A549 (cell line): Measurements from ENCODE around the gene KIF5C. TPM values are rescaled to one million over a fixed set of nuclear protein-coding genes. Genes with fewer than 3 reads are reported as not detected.
A peak's percentile ranks its signal among the peaks of the same experiment; 100 is the strongest.

Source experiments
- ATAC-seq, 2 experiments: fragments of 200-7000 bp in 1 of 2; fragments of >200 bp in 1 of 2; cut with Nextera tagmentation in 1 of 2; cut with Tn5 transposase in 1 of 2; 3 replicates each; pipeline versions ENCODE4 v1.8.0 to v1.9.1; 2018 to 2020; ENCODE audit warnings: mild to moderate bottlenecking in 1 of 2, moderate library complexity in 1 of 2
- CTCF ChIA-PET: fragments of 300-600 bp; sonication (Branson Sonifier 250); formaldehyde crosslinking; extraction: SDS; loops from one replicate; lab custom pipeline; 2021; ENCODE audit warnings: antibody characterized with exemption, inconsistent platforms; lab: Yijun Ruan, JAX
- POLR2A ChIA-PET: fragments of 350-600 bp; formaldehyde crosslinking; extraction: SDS; loops from one replicate; lab custom pipeline; 2021; ENCODE audit warnings: antibody characterized with exemption, inconsistent platforms; lab: Yijun Ruan, JAX
- DNase-seq, 2 experiments: peaks; one replicate each; pipeline versions ENCODE4 v3.0.0 to v3.0.0-alpha.2; 2011 to 2016; ENCODE audit warnings: low read depth in 1 of 2, low spot score in 1 of 2
- FAIRE-seq: peaks from 2 replicates; lab custom pipeline; 2011; peaks lifted over from hg19 to GRCh38; lab: Jason Lieb, UNC
- H3K27ac ChIP-seq, 2 experiments: fragments of >200 bp; sonication (Bioruptor Twin); formaldehyde crosslinking; 3 replicates each; pipeline ENCODE4 v1.5.1; 2016 to 2017
- H3K4me1 ChIP-seq: fragments of >200 bp; sonication (Bioruptor Twin); formaldehyde crosslinking; 3 replicates; pipeline ENCODE4 v1.6.1; 2016
- H3K4me2 ChIP-seq: fragments of >200 bp; sonication (Bioruptor Twin); formaldehyde crosslinking; 3 replicates; pipeline ENCODE4 v1.6.1; 2016
- H3K4me3 ChIP-seq: fragments of >200 bp; sonication (Bioruptor Twin); formaldehyde crosslinking; 3 replicates; pipeline ENCODE4 v1.5.1; 2016
- H3K9me3 ChIP-seq: fragments of >200 bp; sonication (Bioruptor Twin); formaldehyde crosslinking; 3 replicates; pipeline ENCODE4 v1.6.1; 2016
- EHF ChIP-seq: fragments of 250-450 bp; sonication (Bioruptor Pico); IDR thresholded peaks from 2 replicates; pipeline ENCODE4 v1.5.0; 2020; ENCODE audit warnings: mild to moderate bottlenecking
- EHMT2 ChIP-seq: fragments of 200-600 bp; sonication (generic); IDR thresholded peaks from 2 replicates; pipeline ENCODE4 v1.6.1; 2016; ENCODE audit warnings: antibody characterized with exemption, low read depth, mild to moderate bottlenecking, moderate library complexity
- EP300 ChIP-seq, 2 experiments: fragments of >200 bp; sonication (Bioruptor Twin); formaldehyde crosslinking; IDR thresholded peaks; 2 replicates in 1 of 2; 3 replicates in 1 of 2; pipeline ENCODE4 v1.6.1; 2016 to 2017
- FOSB ChIP-seq: fragments of 250-450 bp; sonication (Bioruptor Pico); IDR thresholded peaks from 2 replicates; pipeline ENCODE4 v1.5.0; 2020; ENCODE audit warnings: mild to moderate bottlenecking, moderate library complexity
- GATA3 ChIP-seq: IDR thresholded peaks from 2 replicates; pipeline ENCODE4 v1.6.1; 2012; ENCODE audit warnings: borderline replicate concordance
- HOXA7 ChIP-seq: fragments of 250-450 bp; sonication (Bioruptor Pico); IDR thresholded peaks from 2 replicates; pipeline ENCODE4 v1.5.0; 2020; ENCODE audit warnings: mild to moderate bottlenecking, moderate library complexity
- HOXB13 ChIP-seq: fragments of 250-450 bp; sonication (Bioruptor Pico); IDR thresholded peaks from 2 replicates; pipeline ENCODE4 v1.5.0; 2020; ENCODE audit warnings: low read depth, mild to moderate bottlenecking, moderate library complexity
- KDM1A ChIP-seq: fragments of 200-600 bp; sonication (generic); IDR thresholded peaks from 2 replicates; pipeline ENCODE4 v1.6.1; 2016; ENCODE audit warnings: low read depth, mild to moderate bottlenecking
- KDM5A ChIP-seq: fragments of 200-600 bp; sonication (generic); IDR thresholded peaks from 2 replicates; pipeline ENCODE4 v1.6.1; 2016; ENCODE audit warnings: antibody characterized with exemption, mild to moderate bottlenecking
- MAFK ChIP-seq: fragments of 450-650 bp; IDR thresholded peaks from 2 replicates; pipeline ENCODE4 v1.6.1; 2014; ENCODE audit not compliant: partially characterized antibody
- MYC ChIP-seq: IDR thresholded peaks from 2 replicates; pipeline ENCODE4 v1.6.1; 2012; ENCODE audit warnings: mild to moderate bottlenecking, inconsistent platforms, low read length, improper control_type of control experiment, borderline replicate concordance
- NFE2L2 ChIP-seq: fragments of 150-350 bp; conservative IDR thresholded peaks from 2 replicates; pipeline ENCODE4 v1.6.1; 2014; ENCODE audit warnings: low read length
- NPAS2 ChIP-seq: fragments of 250-450 bp; sonication (Bioruptor Pico); IDR thresholded peaks from 2 replicates; pipeline ENCODE4 v1.8.0; 2022; ENCODE audit warnings: mild to moderate bottlenecking, moderate library complexity, borderline replicate concordance
- POLR2A ChIP-seq: IDR thresholded peaks from 2 replicates; pipeline ENCODE4 v1.6.1; 2012; ENCODE audit warnings: mild to moderate bottlenecking, low read length
- RARB ChIP-seq: fragments of 250-450 bp; sonication (Bioruptor Pico); IDR thresholded peaks from 2 replicates; pipeline ENCODE4 v1.8.0; 2021; ENCODE audit warnings: mild to moderate bottlenecking, moderate library complexity
- RCOR1 ChIP-seq: fragments of 150-350 bp; IDR thresholded peaks from 2 replicates; pipeline ENCODE4 v1.6.1; 2014; ENCODE audit warnings: antibody characterized with exemption, low read length, low read depth
- RFX5 ChIP-seq: fragments of 450-650 bp; IDR thresholded peaks from 2 replicates; pipeline ENCODE4 v1.7.1; 2014; ENCODE audit warnings: antibody characterized with exemption, mild to moderate bottlenecking, moderate library complexity
- SREBF2 ChIP-seq: fragments of 450-650 bp; IDR thresholded peaks from 2 replicates; pipeline ENCODE4 v1.6.1; 2014; ENCODE audit warnings: mild to moderate bottlenecking, moderate library complexity
- TP53 ChIP-seq: fragments of 250-450 bp; sonication (Bioruptor Pico); IDR thresholded peaks from 2 replicates; pipeline ENCODE4 v1.5.0; 2021; ENCODE audit warnings: mild to moderate bottlenecking, moderate library complexity
- ZFP36 ChIP-seq: fragments of 450-650 bp; IDR thresholded peaks from 2 replicates; pipeline ENCODE4 v1.6.1; 2014; ENCODE audit warnings: borderline replicate concordance; ENCODE audit not compliant: partially characterized antibody
- WGBS: methylation state at CpG from one replicate; pipeline ENCODE4 v1.1.6; 2017; ENCODE audit errors: missing lambda C conversion rate; 5-methylcytosine and 5-hydroxymethylcytosine counted together
- polyA plus RNA-seq, 4 experiments: library from polyadenylated mRNA; depleted of rRNA in 3 of 4; stranded (reverse); fragments of >200 nt; fragmentation: RNase III in 1 of 4; extraction: RNeasy Plus Mini Kit Qiagen cat#74134 plus additional on column Dnase treatment in 1 of 4; gene quantifications; 2 replicates in 3 of 4; 3 replicates in 1 of 4; pipeline ENCODE4 v1.2.3, GENCODE V29; 2011 to 2017
- TF ChIP-seq, protein P1 (sequence below): IDR thresholded peaks from 2 replicates; pipeline ENCODE4 v1.6.1; 2012
- TF ChIP-seq, protein P2 (sequence below): fragments of 250-450 bp; sonication (Bioruptor Pico); IDR thresholded peaks from 2 replicates; pipeline ENCODE4 v1.5.0; 2020; ENCODE audit warnings: low read depth, mild to moderate bottlenecking, moderate library complexity
- TF ChIP-seq, protein P3 (sequence below): IDR thresholded peaks from 2 replicates; pipeline ENCODE4 v1.6.1; 2012
- TF ChIP-seq, protein P4 (sequence below): fragments of >200 bp; sonication (Bioruptor Twin); formaldehyde crosslinking; IDR thresholded peaks from 3 replicates; pipeline ENCODE4 v1.6.1; 2016
- TF ChIP-seq, protein P5 (sequence below): fragments of 450-650 bp; IDR thresholded peaks from 2 replicates; pipeline ENCODE4 v1.6.1; 2014; ENCODE audit warnings: antibody characterized with exemption

KIF5C gene
- polyA plus RNA-seq, 2 of the 4 experiments (the other 2 are of a cell fraction), result 0.27 to 0.30 TPM

DNA sequence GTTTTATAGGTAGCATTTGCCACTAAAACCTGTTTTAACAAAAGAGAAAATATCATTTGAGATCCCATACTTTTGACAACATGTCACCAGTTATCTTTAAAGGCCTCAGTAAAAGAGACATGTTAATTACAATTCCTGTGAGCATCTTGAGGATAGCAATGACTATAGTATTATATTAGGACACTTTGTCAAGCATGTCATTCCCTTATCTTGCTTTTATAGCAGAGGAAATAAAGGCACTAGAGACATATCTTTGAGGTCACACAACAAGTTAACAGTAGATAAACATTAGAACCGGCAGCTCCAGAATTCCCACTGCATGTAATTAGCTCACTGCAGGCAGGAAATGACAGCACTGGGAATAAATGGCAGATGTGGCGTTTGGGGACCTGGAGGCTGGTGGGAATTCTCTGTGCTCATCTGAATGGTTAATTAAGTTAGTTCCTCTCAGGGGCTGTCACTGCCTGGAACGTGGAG is 189.4 kb downstream of the KIF5C start:
- ChIA-PET POLR2A (no interaction called here), CTCF (no interaction called here)
- H3K4me3 ChIP-seq, result no peak overlapping the region
- no peaks in the 10 kb centered on the region for H3K9me3 ChIP-seq
- WGBS, result 19% methylated on average over 3 of the region's 3 CpGs
- H3K4me1 ChIP-seq, result no peaks in the 10 kb centered on the region
- TF ChIP-seq, protein P1, sequence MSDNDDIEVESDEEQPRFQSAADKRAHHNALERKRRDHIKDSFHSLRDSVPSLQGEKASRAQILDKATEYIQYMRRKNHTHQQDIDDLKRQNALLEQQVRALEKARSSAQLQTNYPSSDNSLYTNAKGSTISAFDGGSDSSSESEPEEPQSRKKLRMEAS, result no peak
- no peak for TF ChIP-seq RFX5
- no peak for TF ChIP-seq GATA3
- TF ChIP-seq MYC, result no peak
- no peak for TF ChIP-seq HOXA7 (CRISPR knock-in tag)
- no peak for TF ChIP-seq EP300 (IDR thresholded peaks at IDR 0.05)
- no peak for TF ChIP-seq FOSB (CRISPR knock-in tag)
- no peak for TF ChIP-seq POLR2A
- TF ChIP-seq RARB (CRISPR knock-in tag), result no peak
- TF ChIP-seq HOXB13 (CRISPR knock-in tag), result no peak
- TF ChIP-seq NPAS2, result no peak
- no peak for TF ChIP-seq EHF
- no peak for TF ChIP-seq KDM1A
- TF ChIP-seq SREBF2, result no peak
- no peak for TF ChIP-seq KDM5A
- FAIRE-seq, result no peak
- no peak overlapping the region for H3K4me2 ChIP-seq
- ATAC-seq, result no peak
- DNase-seq, result no peak
- H3K27ac ChIP-seq, result no peak overlapping the region

DNA sequence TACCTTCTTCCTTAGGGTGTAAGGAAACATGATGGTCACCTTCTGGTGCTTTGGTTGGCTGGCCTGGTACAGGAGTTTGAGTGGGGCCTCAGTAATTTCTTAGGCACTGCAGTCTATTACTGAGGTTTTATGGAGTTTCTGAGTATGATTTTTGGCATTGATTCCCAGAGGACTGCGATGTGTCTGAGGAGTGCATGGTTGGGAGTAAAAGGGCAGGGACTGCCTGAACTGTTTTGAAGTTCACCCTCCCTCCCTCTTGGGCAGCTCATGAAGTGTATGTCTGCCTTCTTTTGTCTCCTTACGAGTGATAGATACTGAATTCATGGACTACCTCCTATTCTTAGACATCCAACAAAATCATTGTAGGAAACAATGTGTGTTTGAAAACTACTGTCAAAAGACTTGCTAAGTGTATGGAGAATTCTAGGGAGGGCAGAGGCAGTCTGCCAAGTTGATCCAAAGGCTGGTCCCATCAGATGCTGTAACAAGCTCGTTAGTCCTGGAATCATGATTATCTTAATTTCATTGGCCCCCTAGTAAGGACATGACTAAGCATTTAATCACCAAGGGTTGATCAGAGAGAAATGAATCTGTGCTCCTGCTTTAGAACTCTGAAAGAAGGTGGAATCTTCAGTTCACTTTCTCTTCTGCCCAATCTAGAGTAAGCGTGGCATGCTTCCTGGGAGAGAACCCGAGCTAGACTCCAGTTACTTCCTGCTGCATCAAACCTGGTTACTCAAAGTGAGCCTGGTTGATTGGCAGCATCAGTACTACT is 190.0 kb downstream of the KIF5C start:
- TF ChIP-seq NPAS2 (no peak), NFE2L2 (0 out of 2 replicates have a peak, but pooled peaks have one; percentile 16), EHMT2 (no peak), MAFK (peak; percentile 34)
- no peak for ATAC-seq
- Histone ChIP-seq H3K9me3 (no peaks in the 10 kb centered on the region), H3K4me1 (no peaks in the 10 kb centered on the region), H3K4me3 (no peak overlapping the region), H3K4me2 (no peak overlapping the region), H3K27ac (no peak overlapping the region)
- no peak for FAIRE-seq
- 47% methylated on average over 5 of the region's 5 CpGs for WGBS
- DNase-seq, result no peak
- POLR2A ChIA-PET, result no interaction called here
- CTCF ChIA-PET, result no interaction called here

DNA sequence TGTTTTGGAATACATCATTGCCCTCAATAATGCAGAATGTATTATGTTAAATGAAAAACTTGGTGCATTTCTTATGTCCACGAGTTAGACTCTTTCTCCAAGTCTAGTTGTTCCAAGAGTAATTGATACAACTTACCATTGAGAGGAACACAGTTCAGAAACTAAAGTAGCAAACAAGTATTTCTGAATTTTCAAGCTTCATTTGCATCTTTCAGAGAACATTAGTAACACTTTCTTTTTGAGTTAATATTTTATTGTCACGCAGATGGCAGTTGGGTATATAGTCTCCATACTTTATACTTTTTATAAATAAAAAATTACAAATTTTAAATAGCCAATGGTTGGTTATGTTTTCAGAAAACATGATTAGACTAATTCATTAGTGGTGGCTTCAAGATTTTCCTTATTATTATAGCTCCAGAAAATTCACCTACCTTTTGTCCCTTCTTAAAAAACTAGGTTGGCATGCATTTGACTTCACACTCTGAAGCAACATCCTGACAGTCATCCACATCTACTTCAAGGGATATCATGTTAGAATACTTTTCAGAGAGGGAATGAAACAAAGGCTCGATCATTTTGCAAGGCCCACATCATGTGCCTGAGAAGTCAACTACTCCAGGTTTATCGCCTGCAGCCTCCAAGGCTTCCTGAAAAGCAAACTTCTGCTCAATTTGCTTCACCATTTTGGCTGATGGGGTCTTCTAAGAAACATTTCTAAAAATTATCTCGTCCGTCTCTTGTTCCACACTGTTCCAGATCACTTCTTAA is 193.4 kb downstream of the KIF5C start:
- 32% methylated on average over 6 of the region's 6 CpGs for WGBS
- H3K4me2 ChIP-seq, result no peak overlapping the region
- no peak for ATAC-seq
- CTCF ChIA-PET, result no interaction called here
- no peaks in the 10 kb centered on the region for H3K9me3 ChIP-seq
- FAIRE-seq, result no peak
- DNase-seq, result no peak
- no peak overlapping the region for H3K4me3 ChIP-seq
- H3K4me1 ChIP-seq, result no peaks in the 10 kb centered on the region
- TF ChIP-seq, protein P2, sequence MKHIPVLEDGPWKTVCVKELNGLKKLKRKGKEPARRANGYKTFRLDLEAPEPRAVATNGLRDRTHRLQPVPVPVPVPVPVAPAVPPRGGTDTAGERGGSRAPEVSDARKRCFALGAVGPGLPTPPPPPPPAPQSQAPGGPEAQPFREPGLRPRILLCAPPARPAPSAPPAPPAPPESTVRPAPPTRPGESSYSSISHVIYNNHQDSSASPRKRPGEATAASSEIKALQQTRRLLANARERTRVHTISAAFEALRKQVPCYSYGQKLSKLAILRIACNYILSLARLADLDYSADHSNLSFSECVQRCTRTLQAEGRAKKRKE (CRISPR knock-in tag), result no peak
- TF ChIP-seq TP53 (no peak), SREBF2 (no peak), ZFP36 (no peak), RCOR1 (no peak)
- TF ChIP-seq, protein P3, sequence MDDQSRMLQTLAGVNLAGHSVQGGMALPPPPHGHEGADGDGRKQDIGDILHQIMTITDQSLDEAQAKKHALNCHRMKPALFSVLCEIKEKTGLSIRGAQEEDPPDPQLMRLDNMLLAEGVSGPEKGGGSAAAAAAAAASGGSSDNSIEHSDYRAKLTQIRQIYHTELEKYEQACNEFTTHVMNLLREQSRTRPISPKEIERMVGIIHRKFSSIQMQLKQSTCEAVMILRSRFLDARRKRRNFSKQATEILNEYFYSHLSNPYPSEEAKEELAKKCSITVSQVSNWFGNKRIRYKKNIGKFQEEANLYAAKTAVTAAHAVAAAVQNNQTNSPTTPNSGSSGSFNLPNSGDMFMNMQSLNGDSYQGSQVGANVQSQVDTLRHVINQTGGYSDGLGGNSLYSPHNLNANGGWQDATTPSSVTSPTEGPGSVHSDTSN, result no peak
- TF ChIP-seq, protein P1, result no peak
- TF ChIP-seq, protein P4, sequence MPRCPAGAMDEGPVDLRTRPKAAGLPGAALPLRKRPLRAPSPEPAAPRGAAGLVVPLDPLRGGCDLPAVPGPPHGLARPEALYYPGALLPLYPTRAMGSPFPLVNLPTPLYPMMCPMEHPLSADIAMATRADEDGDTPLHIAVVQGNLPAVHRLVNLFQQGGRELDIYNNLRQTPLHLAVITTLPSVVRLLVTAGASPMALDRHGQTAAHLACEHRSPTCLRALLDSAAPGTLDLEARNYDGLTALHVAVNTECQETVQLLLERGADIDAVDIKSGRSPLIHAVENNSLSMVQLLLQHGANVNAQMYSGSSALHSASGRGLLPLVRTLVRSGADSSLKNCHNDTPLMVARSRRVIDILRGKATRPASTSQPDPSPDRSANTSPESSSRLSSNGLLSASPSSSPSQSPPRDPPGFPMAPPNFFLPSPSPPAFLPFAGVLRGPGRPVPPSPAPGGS, result no peak
- TF ChIP-seq, protein P5, sequence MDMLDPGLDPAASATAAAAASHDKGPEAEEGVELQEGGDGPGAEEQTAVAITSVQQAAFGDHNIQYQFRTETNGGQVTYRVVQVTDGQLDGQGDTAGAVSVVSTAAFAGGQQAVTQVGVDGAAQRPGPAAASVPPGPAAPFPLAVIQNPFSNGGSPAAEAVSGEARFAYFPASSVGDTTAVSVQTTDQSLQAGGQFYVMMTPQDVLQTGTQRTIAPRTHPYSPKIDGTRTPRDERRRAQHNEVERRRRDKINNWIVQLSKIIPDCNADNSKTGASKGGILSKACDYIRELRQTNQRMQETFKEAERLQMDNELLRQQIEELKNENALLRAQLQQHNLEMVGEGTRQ, result no peak
- TF ChIP-seq, all 56 proteins: peak for 0
- H3K27ac ChIP-seq, result no peak overlapping the region
- POLR2A ChIA-PET, result no interaction called here
